Coronary artery (tissue), 2 donors: ENCODE results near the gene SLITRK3.

Experiments
- DNase-seq: peaks from one replicate; pipeline ENCODE4 v3.0.0-alpha.2; 2017; ENCODE audit warnings: low spot score
- H3K27ac ChIP-seq, 2 donors: fragments of 200-600 bp; sonication (generic); one replicate each; pipeline ENCODE4 v1.5.1; 2016 to 2019
- H3K4me3 ChIP-seq: fragments of 200-600 bp; sonication (generic); 2 replicates; pipeline ENCODE4 v1.5.1; 2016; ENCODE audit warnings: mild to moderate bottlenecking, moderate library complexity
- CTCF ChIP-seq: fragments of 200-600 bp; sonication (generic); IDR thresholded peaks from one replicate; pipeline ENCODE4 v1.5.1; 2019; ENCODE audit warnings: antibody characterized with exemption

The SLITRK3 gene

GRCh38 chr3:165211721-165212120 lies 15.5 kb upstream of the SLITRK3 start:
- DNase-seq: no peak
- Histone ChIP-seq H3K4me3 (no peak overlapping the region), H3K27ac (no peak overlapping the region)
- no peak for TF ChIP-seq CTCF

- Histone ChIP-seq H3K27ac (no peak overlapping the region), H3K4me3 (no peak overlapping the region)
- no peak for TF ChIP-seq CTCF
- no peak for DNase-seq
These were observed 14.5 kb upstream of the SLITRK3 start for GRCh38 chr3:165210727-165211126.

GRCh38 chr3:165210132-165210531 lies 13.9 kb upstream of the SLITRK3 start:
- Histone ChIP-seq H3K27ac (no peak overlapping the region), H3K4me3 (no peak overlapping the region)
- no peak for TF ChIP-seq CTCF
- no peak for DNase-seq

- TF ChIP-seq CTCF: peak; percentile 59
- DNase-seq: peak; percentile 77
- Histone ChIP-seq H3K4me3 (peak overlapping the region; percentile 61), H3K27ac (no peak overlapping the region)
These were observed 10.5 kb upstream of the SLITRK3 start for GRCh38 chr3:165206454-165207266.

- H3K4me3 ChIP-seq: no peak overlapping the region
- no peak overlapping the region for H3K27ac ChIP-seq
- TF ChIP-seq CTCF: no peak
- DNase-seq: no peak
These were observed 8.3 kb upstream of the SLITRK3 start for GRCh38 chr3:165204445-165204844.

GRCh38 chr3:165202995-165203394 lies 6.8 kb upstream of the SLITRK3 start:
- no peak overlapping the region for H3K27ac ChIP-seq
- no peak for TF ChIP-seq CTCF

GRCh38 chr3:165201964-165202363 lies 5.8 kb upstream of the SLITRK3 start:
- Histone ChIP-seq H3K4me3 (no peak overlapping the region), H3K27ac (no peak overlapping the region)
- no peak for TF ChIP-seq CTCF
- no peak for DNase-seq

More at GRCh38 chr3:165202995-165203394, 6.8 kb upstream of the SLITRK3 start:
- H3K4me3 ChIP-seq: no peak overlapping the region
- DNase-seq: no peak
